ENCODE measurements around the gene STRA6. TPM values are rescaled to one million over a fixed set of nuclear protein-coding genes. Genes with fewer than 3 reads are reported as not detected.

The STRA6 gene
- total and polyA plus RNA-seq, 2 of the 8 experiments (the other 6 are each of a cell fraction or from before 2014, with no cell fraction given), result 9.3 to 14.5 TPM

GRCh38 chr15:74136540-74136813 lies 66.1 kb downstream of the STRA6 start (continued):
- no peak for TF ChIP-seq CHD7 (IDR thresholded peaks at IDR 0.05; ENCODE audit: insufficient replicate concordance, low read length)
- TF ChIP-seq CTBP2 (IDR thresholded peaks at IDR 0.05; ENCODE audit: borderline replicate concordance, insufficient read depth, insufficient read length, low read length), result no peak
- no peak for TF ChIP-seq SUZ12 (IDR thresholded peaks at IDR 0.05; ENCODE audit: low read length)
- no peak for TF ChIP-seq FOSL1 (IDR thresholded peaks at IDR 0.05; ENCODE audit: insufficient read depth, low read depth, low read length)
- TF ChIP-seq EP300 (IDR thresholded peaks at IDR 0.05; ENCODE audit: borderline replicate concordance in 1 of 2, low read depth in 2 of 2, low read length in 2 of 2), result no peak
- no peak for TF ChIP-seq ATF3 (IDR thresholded peaks at IDR 0.05; ENCODE audit: insufficient read depth, low read depth, low read length)
- no peak for TF ChIP-seq BACH1 (IDR thresholded peaks at IDR 0.05; ENCODE audit: low read length)
- TF ChIP-seq CHD2 (IDR thresholded peaks at IDR 0.05; ENCODE audit: low read length), result no peak
- no peak for TF ChIP-seq GABPA (IDR thresholded peaks at IDR 0.05; ENCODE audit: borderline replicate concordance, insufficient read depth, low read length)
- no peak for TF ChIP-seq PHF8 (conservative IDR thresholded peaks at IDR 0.05; ENCODE audit: low read depth, low read length)
- TF ChIP-seq TAF7 (optimal IDR thresholded peaks at IDR 0.05; ENCODE audit: borderline replicate concordance, low read depth, low read length), result no peak

Measured in H1 (cell line).